ENCODE data around the gene ELAVL3.

GRCh38 chr19:11418549-11419506, 62.0 kb downstream of the ELAVL3 start, which contains the start of gene RGL3:
- TF ChIP-seq POLR2AphosphoS5 (IDR thresholded peaks at IDR 0.05; ENCODE audit: low read depth, low read length) (no peak), POLR2A (IDR thresholded peaks at IDR 0.05; ENCODE audit: low read depth, low read length) (no peak), TAF1 (IDR thresholded peaks at IDR 0.05; ENCODE audit: borderline replicate concordance, low read depth, low read length) (no peak)

Data from GM12892 (cell line).